NCI-H510A (cell line): Measurements from ENCODE around the gene CPTP.

Experiments used
- DNase-seq: peaks from one replicate; lab custom pipeline; 2025; lab: John Stamatoyannopoulos, UW

The CPTP gene

DNA sequence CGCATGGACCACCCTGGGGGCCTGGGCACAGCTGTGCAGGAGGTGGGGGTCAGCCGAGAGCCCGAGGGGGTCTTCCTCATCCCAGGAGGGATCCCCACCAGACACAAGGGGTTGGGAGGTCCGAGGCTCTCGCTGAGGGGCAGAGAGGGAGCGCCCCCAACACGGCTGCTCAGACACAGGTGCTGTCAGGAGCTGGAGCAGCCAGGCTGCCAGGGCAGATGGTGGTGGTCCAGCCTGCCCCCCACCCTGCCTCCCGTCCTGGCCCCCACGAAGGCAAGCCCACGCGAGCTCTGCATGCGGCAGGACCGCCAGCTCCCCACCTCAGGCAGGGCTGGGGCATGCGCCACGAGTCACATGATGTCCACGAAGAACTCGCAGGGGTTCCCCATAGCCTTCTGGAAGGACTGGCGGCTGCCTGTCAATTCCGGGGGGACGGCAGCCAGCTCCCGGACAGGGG is 11.2 kb downstream of the CPTP start:
- DNase-seq, result no peak

DNA sequence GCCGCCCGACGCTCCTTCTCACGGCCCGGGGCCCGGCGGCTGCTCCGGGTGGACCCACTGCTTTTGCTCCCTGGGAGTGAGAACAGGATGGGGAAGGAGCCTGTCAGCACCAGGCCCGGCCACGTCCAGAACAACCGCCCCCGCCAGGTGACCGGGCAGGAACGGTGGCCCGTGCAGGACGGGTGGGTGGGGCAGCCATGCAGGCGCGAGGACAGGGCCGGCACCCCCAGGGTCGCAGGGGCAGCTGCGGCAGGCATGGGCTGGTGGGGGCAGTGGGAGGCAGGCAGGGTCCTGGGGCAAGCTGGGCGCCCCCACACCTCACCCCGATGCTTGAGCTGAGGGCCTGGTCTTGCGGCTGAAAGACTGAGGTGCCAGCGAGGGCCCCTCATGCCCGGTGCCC is 11.8 kb downstream of the CPTP start:
- DNase-seq, result no peak

DNA sequence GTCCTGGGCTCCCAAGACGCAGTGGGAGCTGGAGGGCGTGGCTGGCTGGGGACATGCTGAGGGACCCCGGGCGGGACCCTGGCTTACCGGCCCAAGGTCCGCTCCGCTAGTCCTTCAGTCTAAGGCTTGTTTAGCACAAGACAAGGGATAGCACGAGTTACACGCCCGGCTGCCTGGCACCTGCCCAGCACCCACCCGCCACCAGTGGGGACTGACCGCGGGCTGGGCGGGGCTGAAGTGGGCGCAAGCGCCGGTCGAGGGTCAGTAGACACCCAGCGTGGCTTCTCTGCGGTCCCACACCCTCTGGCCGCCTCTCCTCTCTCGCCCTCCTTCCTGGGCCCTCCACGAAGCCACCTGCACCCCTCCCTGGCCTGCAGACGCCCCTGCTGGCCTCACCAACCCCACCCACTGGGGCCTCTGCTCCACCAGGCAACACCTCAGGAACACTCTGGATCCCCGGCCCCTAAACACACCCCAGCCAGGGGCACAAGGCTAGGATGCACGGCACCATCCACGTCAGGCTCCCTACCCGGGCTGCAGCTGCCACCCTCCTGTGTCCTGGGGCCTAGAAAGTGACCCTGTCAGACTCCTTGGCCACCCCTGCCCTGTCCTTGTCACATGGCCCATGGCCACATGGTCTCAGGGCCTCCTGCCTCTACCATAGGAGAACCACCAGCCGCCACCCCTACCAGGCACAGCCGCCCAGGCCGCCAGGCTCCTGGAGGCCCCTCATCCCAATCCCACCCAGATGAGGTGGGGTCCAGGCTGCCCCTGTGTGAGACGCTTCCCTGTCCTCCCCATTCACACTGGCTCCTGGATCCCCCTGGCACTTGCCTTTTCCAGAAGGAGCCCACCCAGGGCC is 12.6 kb downstream of the CPTP start:
- DNase-seq, result no peak

DNA sequence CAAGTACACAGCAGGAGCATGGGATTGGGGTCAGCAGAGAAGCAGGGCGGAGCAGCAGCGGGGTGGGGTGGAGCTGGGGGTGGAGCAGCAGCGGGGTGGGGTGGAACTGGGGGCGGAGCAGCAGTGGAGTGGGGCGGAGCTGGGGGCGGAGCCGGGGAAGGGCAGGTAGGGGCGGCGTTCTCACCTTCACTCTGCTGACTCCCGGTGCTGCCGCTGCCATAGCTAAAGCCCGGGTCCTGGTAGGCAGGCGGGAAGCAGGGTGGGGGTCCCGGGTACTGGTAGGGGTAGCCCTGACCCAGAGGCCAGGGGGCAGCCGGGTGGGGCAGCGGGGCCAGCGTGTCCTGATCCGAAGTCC is 13.2 kb downstream of the CPTP start:
- DNase-seq, result no peak

DNA sequence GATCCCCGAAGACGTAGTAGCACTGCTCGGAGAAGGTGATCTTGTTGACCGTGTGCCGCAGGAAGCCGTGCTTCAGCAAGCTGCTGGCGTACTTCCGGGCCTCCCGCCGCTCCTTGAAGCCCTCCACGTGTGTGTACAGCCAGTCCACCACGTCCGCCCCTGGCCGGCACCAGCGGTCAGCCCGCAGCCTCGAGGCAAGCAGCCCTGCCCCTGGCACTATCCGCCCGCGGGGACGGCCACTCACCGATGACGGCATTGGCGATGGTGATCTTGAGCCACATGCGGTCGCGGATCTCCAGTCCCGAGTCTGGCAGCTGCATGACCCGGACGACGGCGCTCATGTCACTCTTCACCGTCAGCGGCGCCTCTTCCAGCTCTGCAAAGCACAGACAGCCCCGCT is 13.7 kb downstream of the CPTP start:
- no peak for DNase-seq

DNA sequence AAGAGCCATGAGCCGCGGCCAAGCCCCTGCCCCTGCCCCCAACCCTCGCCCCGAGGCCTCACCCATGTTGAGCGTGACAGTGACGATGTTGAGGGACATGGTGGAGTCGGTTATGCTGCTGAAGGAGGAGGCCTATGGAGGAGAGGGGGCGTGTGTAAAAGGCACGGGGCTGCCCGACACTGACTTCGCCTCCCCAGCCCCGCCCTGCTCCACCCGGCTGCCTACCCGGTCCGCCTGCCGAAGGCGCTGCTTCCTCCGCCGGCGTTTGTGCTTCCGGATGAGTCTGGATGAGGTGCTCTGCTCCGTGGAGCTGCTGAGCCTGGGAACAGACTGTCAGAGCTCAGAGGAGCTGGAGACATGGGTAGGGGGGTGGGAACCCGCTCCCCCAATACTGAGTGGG is 15.6 kb downstream of the CPTP start:
- no peak for DNase-seq

DNA sequence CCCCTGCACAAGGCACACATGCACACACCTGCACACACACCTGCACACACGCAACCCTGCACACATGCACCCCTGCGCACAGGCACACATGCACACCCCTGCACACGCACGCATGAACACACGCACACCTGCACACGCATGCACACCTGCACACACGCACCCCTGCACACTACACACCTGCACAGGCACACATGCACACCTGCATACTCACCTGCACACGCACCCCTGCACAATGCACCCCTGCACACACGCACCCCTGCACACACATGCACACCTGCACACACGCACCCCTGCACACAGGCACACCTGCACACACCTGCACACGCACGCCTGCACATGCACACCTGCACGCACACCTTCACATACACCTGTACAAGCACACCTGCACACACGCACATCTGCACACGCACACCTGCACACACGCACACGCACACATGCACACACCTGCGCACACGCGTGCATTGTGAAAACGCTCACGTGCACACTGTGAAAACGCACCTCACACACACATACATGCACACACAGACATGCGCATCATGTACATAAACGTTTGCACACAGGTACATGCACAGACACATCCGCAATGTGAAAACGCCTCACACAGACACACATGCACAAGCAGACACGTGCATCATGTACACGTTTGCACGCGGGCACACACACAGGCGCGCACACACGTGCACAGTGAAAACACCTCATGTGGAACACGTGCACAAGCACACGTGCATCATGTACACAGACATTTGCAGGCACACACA is 16.4 kb downstream of the CPTP start:
- no peak for DNase-seq

DNA sequence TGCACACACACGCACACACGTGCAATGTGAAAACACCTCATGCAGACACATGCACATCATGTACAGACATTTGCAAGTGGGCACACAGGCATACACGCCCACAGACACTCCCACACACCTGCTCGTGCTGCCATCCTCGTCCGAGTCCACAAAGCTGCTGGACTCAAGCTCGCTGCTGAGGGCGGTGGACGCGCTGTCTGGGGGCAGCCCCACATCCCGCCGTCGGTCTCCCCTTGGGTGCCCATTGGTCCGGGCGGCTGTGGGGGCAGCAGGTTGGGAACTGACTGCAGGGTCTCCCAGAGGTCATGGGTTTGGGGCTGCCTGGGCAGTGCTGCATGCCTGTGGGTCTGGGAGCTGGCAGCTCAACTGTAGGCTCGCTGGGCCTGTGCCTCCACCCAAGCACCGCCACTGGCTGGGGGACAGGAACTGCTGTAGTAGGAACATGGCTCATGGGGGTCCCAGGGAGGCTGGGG is 17.0 kb downstream of the CPTP start:
- DNase-seq, result no peak

DNA sequence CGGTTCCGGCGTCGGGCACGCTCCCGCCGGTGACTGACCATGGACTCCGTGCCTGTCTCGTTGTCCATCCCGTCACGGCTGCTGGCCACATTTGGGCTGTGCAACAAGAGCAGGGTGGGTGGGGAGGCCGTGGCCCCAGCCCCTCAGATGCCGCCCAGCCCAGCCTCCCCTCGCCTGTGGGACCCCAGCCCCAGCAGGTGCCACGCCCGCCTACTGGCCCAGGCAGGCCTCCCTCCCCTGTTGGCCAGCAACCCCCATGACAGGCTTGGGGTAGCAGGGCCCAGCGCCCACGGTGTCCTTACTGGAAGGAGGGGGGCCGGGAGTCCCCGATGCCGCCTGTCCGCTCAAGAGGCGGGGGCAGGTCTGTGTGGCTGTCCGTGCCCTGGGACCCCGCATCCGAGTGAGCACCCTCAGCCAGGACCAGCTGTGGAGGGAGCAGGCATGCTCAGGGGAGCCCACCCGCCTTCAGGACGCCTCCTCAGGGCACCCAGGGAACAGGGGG is 17.5 kb downstream of the CPTP start:
- DNase-seq, result no peak

DNA sequence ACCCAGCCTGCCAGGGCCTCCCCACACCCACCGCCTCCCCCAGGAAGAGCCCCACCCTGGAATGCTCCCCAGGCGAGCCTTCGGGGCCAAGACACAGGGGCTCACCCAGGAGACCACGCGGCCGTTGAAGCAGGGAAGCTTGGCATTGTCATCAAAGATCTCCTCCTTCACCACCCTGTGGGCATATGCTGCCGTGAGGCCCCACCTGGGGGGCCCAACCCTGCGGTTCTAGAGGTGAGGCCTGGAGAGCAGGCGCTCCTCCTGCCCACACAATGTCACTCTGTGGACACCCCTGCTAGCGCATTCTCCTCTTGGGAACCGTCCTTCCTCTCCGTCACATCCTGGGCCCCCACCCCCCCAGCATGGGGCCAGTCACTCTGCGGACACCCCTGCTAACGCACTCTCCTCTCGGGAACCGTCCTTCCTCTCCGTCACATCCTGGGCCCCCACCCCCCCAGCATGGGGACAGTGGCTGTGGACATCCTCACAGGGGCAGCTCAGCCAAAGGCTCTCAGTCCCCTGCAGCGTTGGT is 18.0 kb downstream of the CPTP start:
- DNase-seq, result no peak

DNA sequence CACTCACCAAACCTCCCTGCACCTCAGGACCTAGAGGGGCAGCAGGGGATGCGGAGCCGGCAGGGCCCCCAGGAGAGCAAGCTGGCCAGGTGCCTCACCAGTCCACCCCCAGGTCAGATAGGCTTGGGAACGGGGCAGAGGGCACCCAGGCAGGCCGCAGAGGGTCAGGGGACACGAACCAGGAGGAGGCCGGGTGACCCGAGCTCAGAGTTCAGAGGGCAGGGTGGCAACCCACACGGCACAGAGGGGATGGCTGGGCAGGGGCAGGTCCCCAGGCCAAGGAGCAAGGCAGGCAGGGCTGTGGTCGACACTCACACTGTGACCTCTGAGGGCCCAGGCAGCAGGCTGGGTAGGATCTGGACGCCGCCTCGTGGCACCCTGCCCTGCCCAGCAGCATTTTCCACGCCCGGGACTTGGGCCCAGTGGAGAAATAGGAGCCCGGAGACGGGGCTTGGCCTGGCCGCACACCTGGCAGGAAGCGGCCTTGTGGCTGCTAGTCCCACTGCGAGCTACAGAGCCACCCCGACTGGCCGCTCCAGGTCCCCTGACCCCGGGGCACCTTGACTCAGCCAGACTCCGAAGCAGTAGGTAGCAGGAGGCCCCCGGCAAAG is 19.3 kb downstream of the CPTP start:
- no peak for DNase-seq

DNA sequence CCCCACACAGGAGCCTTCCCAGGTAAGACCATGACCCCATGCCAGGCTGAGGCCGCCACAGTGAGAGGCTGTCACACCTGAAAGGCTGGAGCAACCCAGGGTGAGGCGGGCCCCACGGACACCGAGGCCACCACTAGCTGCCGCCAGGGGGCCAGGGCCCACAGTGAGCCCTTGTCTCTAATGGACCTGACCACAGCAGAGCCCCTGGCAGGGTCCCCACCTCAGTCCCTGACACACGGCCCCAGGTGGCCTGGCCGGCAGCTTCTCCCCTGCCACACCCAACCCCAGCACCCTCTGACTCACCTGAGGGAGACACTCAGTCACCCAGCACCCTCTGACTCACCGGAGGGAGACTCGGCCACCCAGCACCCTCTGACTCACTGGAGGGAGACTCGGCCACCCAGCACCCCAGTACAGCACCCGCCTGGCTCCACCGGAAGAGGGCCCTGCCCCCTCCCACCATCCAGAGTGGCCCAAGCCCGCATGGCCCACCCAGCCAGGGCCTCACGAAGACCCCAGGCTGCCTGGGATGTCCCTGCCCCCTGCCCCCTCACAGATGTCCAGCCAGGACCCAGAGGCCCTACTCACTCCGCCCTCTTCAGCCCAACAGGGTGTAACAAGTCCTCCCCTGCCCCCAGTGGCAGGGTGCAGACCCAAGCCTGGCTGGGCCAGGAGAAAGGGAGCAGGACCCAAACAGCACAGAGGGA is 20.2 kb downstream of the CPTP start:
- no peak for DNase-seq

DNA sequence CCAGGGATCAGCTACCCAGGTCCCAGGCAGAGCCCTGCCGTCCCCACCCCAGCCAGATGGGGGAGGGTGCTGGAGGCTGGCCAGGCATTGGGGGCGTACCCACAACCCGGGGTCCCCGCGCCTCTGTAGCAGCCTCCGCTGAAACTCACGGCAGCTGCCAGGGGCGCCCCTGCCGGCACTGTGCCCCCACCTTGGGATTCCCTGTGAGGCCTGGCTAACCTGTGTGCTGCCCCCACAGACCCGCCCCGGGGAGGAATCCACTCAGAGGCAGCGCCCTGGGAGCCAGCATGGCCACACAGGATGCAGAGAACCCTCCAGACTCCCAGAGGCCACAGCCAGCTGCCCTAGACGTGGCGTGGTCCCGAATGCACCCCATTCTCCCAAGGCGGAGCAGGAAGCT is 20.8 kb downstream of the CPTP start:
- no peak for DNase-seq

DNA sequence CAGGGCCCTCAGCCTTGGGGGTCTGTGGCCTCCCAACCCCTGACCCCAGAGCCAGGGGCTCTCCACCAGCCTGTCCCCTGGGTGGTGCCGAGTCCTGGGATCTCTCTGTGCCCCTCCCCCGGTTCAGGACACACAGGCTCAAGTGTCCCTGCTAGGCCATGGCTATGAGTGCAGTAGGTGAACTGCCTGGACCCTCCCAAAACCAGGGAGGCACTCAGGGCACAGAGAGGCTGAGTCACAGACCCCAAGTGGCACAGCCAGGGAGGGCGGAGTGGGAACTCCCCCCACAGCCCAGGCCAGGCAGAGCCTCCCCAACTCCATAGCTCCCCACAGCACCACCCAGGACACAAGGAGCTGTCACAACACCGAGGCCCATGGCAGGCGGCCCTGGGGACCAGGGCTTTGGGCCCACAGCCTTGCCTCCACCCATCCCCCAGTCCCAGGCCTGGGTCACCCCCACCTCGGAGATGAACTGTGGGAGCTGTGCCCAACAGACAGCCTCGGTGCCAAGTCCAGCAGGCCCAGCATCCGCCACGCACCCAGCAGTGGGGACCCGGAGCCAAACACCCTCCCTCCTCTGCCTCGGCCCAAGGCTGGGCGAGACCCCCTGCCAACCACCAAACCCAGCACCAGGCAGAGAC is 21.4 kb downstream of the CPTP start:
- DNase-seq, result no peak

DNA sequence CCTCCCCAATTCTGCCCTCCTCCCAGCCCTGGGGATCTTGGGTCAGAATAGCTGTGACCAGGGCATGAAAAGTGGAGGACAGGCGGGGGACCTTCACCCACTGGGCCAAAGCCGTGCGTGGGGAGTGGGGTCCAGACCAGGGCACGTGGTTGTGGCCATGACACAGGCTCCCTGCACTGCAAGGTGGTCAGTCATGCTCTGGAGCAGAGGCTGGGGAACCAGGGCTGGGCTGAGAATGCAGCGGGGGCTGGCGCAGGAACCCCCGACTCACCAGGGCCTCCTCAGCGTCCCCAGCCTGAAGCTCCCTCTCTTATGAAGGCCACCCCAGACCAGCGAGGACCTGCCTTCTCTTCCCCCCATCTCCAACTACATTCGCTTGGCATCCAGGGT is 21.9 kb downstream of the CPTP start:
- no peak for DNase-seq

DNA sequence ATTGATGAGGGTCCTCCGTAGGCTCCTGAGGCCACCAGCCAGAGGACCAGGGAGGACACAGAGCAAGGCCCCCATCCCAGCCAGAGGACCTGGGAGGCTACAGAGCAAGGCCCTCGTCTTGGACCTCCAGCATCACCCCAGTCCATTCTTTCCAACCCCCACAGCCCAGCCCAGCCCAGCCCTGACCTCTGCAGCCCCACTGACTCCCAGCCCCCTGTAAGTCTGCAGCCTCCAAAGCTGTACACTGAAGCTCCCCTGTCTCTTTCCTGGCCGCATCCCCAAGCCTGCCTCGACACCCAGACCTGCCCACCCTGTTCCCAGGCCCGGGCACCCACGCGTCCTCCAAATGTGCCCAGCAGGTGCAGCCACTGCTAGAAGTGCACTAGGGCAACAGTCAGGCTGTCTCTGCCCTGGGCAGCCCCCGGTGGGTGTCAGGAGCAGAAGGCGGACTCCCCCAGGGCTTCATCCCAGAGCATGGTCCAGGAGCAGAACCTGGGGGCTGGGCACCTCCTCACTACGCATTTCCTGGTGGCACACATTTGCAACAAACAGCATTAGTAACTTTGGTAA is 22.5 kb downstream of the CPTP start:
- no peak for DNase-seq

DNA sequence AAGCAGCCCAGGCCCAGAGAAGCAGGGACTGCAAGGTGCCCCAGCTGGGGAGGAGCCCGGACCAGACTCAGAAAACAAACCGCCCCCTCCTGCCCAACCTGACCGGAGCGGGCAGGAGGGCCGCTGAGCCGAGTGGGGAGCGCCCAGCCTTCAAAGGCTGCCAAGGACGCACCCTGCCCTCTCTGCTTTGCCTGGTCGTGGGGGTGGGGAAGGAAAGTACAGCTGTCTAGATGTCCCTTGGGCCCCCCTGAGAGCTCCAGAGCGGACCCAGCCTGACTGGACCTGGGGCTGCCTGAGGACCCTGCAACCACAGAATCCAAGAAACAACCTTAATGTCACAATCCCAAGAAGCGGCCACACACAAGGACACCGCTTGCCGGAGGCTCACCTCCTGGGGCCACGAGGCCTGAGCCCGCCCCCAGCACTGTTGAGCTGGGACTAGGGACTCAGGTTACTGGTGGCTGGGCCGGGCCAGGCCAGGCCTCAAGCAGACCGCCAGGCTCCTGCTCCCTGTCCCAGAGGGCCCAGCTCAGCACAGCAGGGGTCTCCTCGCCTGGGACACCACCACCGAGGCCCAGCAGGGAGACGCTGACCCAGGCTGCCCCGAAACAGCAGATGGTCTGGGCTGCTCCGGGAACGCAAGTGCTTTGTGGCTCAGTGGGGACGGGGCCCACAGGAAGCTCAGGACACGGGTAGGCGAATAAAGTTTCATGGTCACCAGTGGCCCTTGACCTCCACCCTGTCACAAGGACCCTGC is 23.2 kb downstream of the CPTP start:
- peak; percentile 78 for DNase-seq

DNA sequence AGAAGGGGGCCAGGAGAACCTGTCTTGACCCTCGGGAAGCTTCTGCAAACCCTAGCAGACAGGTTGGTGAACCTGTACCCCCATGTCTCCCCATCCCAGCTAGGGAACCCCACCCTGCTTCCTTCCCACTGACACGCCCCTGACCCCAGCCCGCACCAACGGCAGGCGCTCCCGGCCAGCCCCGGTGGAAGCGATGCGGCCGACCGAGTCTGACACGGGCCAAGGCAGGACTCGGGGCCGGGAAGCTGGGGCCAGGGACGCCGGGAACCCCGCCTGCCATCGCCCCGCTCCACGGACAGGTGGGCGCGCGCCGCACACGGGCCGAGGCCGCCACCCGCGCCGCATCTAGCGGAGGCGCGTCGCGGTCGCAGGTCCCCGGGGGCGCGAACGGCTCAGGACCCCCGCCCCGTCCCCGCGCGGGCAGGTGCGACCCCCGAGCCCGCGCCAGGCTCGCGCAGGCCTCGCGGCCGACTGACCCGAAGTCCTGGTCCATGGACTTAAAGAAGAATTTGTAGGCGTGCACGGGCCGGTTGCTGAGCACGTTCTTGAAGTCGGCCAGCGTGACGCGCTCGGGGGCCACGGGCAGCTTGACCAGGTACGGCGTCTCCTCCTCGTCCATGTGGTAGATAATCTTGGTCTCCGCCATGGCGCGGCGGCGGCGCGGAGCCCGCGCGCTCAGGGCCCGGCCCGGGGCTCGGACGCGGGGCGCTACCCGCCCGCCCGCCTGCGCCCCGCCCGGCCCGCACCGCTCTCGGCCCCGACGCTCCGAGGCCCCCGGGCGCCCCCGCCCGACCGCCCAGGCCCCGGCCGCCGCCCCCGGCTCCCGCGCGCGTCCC is 24.0 kb downstream of the CPTP start:
- DNase-seq, result no peak
